Stomach (tissue), 4 donors: ENCODE measurements around the gene CYP3A5.

ENCODE experiments used
- CTCF ChIP-seq, 7 experiments: fragments of 450-650 bp in 4 of 7; fragments of 200-600 bp in 3 of 7; sonication (generic) in 3 of 7; IDR thresholded peaks; one replicate each; pipeline ENCODE4 v1.5.1; 2016 to 2019; ENCODE audit warnings: antibody characterized with exemption in 7 of 7, control low read depth in 2 of 7, mild to moderate bottlenecking in 1 of 7
- EP300 ChIP-seq: sonication (generic); formaldehyde crosslinking; IDR thresholded peaks from one replicate; pipeline ENCODE4 v1.6.1; 2017; ENCODE audit warnings: antibody characterized with exemption
- POLR2AphosphoS5 ChIP-seq, 3 donors: sonication (generic); formaldehyde crosslinking; IDR thresholded peaks; one replicate each; pipeline ENCODE4 v1.6.1; 2016; ENCODE audit warnings: antibody characterized with exemption in 3 of 3

GRCh38 chr7:99607548-99607947, 72.2 kb downstream of the CYP3A5 start:
- TF ChIP-seq CTCF (IDR thresholded peaks at IDR 0.05) (no peak), POLR2AphosphoS5 (IDR thresholded peaks at IDR 0.05) (no peak), EP300 (no peak)
